Measurements from ENCODE around the gene DTX3. TPM values are rescaled to one million over a fixed set of nuclear protein-coding genes. Genes with fewer than 3 reads are reported as not detected.

The DTX3 gene
- total RNA-seq, 1 experiment from 2014 or later = 67.5 TPM

- Mint-ChIP-seq H3K27me3 (ENCODE audit: low read depth) (no peaks in the 10 kb centered on the region), H3K36me3 (ENCODE audit: insufficient read depth in 1 of 3, low read depth in 3 of 3) (peaks cover 47 to 86% (median 75%) of the 10 kb centered on the region in 3 experiments), H3K27ac (no peak overlapping the region; a peak in 1 of 7 replicates), H3K4me3 (no peak overlapping the region), H3K4me1 (no peaks in the 10 kb centered on the region), H3K9me3 (no peaks in the 10 kb centered on the region)
- Histone ChIP-seq H3K18ac (ENCODE audit: insufficient read length, low read depth, low read length) (no peak overlapping the region), H2BK12ac (ENCODE audit: insufficient read length, low read depth, low read length) (no peak overlapping the region), H3K4me1 (ENCODE audit: insufficient read depth, low read length) (no peaks in the 10 kb centered on the region), H3K56ac (ENCODE audit: insufficient read length, low read depth, low read length) (no peak overlapping the region), H2BK20ac (ENCODE audit: low read depth, low read length, poor library complexity, severe bottlenecking) (no peak overlapping the region), H3K79me2 (ENCODE audit: insufficient read depth, low read length) (0 out of 2 replicates have a peak, but pooled peaks cover 2% of the 10 kb centered on the region), H2AK5ac (ENCODE audit: insufficient read length, low read length) (no peak overlapping the region), H2BK120ac (ENCODE audit: low read depth, low read length, poor library complexity, severe bottlenecking) (no peak overlapping the region), H4K20me1 (ENCODE audit: control insufficient read depth, insufficient read depth, insufficient read length) (no peaks in the 10 kb centered on the region), H3K9ac (ENCODE audit: extremely low read depth, insufficient read length, low read length) (no peak overlapping the region), H3K23ac (ENCODE audit: insufficient read length, low read depth, low read length) (no peak overlapping the region), H3K79me1 (ENCODE audit: insufficient read depth, low read depth, low read length, poor library complexity, severe bottlenecking) (no peaks in the 10 kb centered on the region), H4K8ac (replicated peaks; ENCODE audit: insufficient read length, low read depth, low read length) (no peak overlapping the region), H3T11ph (ENCODE audit: low read length) (no peak overlapping the region), H4K91ac (ENCODE audit: insufficient read length, low read depth, low read length) (no peak overlapping the region), H2BK5ac (ENCODE audit: insufficient read length, low read length) (no peak overlapping the region), H3K9me3 (ENCODE audit: control insufficient read depth, low read depth, low read length) (no peaks in the 10 kb centered on the region), H3K27me3 (ENCODE audit: insufficient read depth, low read length) (no peaks in the 10 kb centered on the region), H3K4ac (ENCODE audit: low read depth, low read length) (no peak overlapping the region), H3K4me2 (ENCODE audit: insufficient read depth, insufficient read length, low read length) (no peak overlapping the region), H2BK15ac (ENCODE audit: low read depth, low read length) (no peak overlapping the region), H3K14ac (ENCODE audit: insufficient read depth, low read length) (no peak overlapping the region), H4K5ac (ENCODE audit: insufficient read length, low read depth, low read length) (no peak overlapping the region), H2AFZ (ENCODE audit: low read length) (no peak overlapping the region), H3K23me2 (ENCODE audit: insufficient read length, low read depth, low read length, poor library complexity, severe bottlenecking) (no peaks in the 10 kb centered on the region), H3K27ac (ENCODE audit: insufficient read length, low read depth, low read length) (no peak overlapping the region)
- no peak for DNase-seq
- no peak for TF ChIP-seq CTCF (conservative IDR thresholded peaks at IDR 0.05)
- WGBS (ENCODE audit: extremely low coverage, insufficient read length, low lambda C conversion rate) = no CpG with 5 or more reads among the region's 12 CpGs
These were observed 28.6 kb upstream of the DTX3 start for GRCh38 chr12:57575771-57576612.
